Stimulated activated CD4-positive, alpha-beta T cell treated with anti-CD3 and anti-CD28 coated beads, TNF-alpha, amount 100 ng/mL, for 4 hours (primary cell): Measurements from ENCODE around the gene ICAM5.

ENCODE experiments used
- DNase-seq, 3 experiments: peaks; one replicate each; pipeline ENCODE4 v3.0.0-alpha.2; 2020; ENCODE audit warnings: low read depth in 3 of 3

The ICAM5 gene

DNA sequence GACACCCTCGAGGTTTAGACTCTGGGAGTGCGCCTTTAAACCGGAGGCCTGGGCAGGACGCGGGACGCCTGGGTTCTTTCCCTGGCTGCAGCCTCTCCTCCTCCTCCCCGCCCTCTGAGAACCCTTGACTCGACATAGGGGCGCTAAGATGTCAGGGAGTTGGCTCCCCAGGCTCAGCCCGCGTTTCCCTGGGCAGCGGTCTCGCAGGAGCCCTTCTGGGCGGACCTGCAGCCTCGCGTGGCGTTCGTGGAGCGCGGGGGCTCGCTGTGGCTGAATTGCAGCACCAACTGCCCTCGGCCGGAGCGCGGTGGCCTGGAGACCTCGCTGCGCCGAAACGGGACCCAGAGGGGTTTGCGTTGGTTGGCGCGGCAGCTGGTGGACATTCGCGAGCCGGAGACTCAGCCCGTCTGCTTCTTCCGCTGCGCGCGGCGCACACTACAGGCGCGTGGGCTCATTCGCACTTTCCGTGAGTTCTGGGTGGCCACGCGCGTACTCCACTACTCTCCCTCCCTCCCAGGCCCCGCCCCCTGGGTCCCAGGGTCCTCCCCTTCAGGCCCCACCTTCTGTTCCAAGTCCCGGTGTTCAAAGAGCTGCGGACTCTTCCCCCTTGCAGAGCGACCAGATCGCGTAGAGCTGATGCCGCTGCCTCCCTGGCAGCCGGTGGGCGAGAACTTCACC, 1.3 kb downstream of the ICAM5 start:
- DNase-seq = peak; percentile 22 to 48 (median 42)

DNA sequence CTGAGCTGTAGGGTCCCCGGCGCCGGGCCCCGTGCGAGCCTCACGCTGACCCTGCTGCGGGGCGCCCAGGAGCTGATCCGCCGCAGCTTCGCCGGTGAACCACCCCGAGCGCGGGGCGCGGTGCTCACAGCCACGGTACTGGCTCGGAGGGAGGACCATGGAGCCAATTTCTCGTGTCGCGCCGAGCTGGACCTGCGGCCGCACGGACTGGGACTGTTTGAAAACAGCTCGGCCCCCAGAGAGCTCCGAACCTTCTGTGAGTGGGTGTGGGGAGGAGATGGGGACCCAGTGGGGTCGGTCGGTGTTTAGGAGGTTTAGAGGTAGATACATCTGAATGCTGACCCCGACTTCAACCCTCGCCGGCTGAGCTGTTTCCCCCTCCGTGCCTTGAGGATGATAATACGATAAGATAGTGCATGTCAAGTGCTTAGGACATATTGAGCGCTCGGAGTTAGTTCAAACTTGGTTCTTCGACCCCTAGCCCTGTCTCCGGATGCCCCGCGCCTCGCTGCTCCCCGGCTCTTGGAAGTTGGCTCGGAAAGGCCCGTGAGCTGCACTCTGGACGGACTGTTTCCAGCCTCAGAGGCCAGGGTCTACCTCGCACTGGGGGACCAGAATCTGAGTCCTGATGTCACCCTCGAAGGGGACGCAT, 1.9 kb downstream of the ICAM5 start:
- no peak for DNase-seq

DNA sequence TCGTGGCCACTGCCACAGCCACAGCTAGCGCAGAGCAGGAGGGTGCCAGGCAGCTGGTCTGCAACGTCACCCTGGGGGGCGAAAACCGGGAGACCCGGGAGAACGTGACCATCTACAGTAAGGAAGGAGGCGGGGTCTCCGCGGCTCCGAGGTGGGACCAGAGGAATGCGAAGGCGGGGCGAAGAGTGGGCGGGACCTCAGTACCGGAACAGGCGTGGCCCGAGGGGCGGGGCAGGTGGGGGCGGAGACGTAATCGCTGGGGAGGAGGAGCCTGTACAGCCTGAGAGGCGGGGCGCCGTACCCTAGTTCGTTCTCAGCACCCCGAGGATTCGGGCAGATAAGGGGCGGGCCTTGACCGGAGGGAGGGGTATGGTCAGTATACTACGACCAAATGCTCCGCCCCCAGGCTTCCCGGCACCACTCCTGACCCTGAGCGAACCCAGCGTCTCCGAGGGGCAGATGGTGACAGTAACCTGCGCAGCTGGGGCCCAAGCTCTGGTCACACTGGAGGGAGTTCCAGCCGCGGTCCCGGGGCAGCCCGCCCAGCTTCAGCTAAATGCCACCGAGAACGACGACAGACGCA, 2.5 kb downstream of the ICAM5 start:
- DNase-seq = peak; percentile 45 to 57 (median 47)

DNA sequence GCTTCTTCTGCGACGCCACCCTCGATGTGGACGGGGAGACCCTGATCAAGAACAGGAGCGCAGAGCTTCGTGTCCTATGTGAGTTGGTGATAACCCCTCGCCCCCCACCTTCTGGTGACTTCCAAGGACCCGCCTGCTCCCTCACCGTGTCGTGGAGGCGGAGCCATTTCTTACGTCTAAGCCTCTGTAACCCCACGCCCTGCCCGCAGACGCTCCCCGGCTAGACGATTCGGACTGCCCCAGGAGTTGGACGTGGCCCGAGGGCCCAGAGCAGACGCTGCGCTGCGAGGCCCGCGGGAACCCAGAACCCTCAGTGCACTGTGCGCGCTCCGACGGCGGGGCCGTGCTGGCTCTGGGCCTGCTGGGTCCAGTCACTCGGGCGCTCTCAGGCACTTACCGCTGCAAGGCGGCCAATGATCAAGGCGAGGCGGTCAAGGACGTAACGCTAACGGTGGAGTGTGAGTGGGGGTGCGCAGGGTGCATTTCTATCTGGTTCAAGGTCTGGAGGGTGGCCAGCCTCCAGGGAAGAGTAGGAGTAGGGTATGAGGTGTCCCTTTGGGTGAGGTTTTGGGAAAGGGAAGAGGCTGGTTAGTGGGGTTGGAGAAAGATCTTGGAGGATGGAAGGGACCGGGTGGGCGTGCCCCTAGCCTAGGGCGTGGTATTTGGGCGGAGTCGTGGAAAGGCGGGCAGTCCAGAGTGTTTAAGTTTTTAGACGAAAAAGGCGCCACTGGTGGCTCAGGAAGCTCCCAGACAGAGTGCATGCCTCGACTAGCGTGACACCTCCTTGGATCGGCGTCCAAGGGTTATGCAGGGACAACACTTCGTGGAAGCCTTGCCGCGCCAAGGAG, 3.3 kb downstream of the ICAM5 start:
- no peak for DNase-seq

DNA sequence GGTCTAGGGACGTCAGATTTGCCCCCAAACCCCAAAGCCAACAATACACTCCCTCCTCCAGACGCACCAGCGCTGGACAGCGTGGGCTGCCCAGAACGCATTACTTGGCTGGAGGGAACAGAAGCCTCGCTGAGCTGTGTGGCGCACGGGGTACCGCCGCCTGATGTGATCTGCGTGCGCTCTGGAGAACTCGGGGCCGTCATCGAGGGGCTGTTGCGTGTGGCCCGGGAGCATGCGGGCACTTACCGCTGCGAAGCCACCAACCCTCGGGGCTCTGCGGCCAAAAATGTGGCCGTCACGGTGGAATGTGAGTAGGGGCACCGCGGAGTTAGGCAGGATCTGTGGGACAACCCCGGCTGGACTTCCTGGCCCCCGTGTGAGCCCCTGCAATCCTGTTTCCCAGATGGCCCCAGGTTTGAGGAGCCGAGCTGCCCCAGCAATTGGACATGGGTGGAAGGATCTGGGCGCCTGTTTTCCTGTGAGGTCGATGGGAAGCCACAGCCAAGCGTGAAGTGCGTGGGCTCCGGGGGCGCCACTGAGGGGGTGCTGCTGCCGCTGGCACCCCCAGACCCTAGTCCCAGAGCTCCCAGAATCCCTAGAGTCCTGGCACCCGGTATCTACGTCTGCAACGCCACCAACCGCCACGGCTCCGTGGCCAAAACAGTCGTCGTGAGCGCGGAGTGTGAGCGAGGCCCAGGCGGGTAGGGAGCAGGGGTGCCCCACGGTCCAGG, 4.0 kb downstream of the ICAM5 start:
- DNase-seq = no peak

GRCh38 chr19:10294368-10294697, 4.6 kb downstream of the ICAM5 start:
- no peak for DNase-seq

DNA sequence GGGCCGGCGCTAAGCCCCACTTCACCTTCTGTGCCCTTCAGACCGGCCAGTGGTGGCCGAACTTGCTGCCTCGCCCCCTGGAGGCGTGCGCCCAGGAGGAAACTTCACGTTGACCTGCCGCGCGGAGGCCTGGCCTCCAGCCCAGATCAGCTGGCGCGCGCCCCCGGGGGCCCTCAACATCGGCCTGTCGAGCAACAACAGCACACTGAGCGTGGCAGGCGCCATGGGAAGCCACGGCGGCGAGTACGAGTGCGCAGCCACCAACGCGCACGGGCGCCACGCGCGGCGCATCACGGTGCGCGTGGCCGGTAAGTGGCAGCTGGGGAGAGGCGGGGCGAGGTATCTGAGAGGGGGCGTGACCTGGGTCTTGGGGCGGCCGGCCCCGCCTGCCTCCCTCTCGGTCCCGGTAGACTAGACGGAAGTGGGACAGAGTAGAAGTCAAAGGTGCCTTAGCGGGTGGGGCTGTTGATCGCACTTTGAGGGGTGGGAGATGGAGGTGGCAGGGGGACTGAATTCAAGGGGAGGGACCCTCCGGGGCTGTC, 5.6 kb downstream of the ICAM5 start:
- peak; percentile 30 to 50 (median 50) for DNase-seq

- no peak for DNase-seq
Measured at GRCh38 chr19:10295847-10296591, 6.3 kb downstream of the ICAM5 start.

GRCh38 chr19:10299545-10300458, 10.1 kb downstream of the ICAM5 start:
- no peak for DNase-seq

DNA sequence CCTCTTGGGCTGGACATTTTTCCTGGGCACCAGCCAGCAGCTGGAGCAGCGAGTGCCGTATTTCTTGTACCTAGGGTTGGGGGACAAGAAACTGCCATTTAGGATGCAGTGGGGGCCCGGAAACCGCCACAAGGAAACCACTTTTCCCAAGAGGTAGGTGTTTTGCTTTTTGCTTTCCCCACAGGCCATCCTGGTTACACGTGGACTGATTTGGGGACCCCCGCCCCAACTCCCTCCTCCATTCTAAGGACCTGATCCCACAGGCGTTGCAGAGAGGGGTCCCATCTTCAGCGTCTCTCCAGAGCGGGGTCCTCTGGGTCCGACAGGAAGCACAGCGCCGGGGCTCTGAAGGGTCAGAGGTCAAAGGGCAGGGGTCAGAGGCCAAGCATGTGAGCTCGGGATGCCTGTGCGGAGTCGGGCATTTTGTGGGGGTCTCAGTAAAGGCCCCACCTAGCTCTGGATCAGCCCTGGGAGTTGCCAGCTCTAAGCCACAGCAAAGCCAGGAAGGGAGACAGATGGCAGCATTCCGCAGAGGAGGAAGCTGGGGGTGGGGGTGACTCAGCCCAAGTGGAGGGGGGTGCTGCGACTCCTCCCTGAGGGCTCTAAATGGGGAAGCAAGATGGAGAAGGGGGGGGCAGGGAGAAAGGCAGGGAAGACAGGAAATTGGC, 15.5 kb downstream of the ICAM5 start:
- DNase-seq = no peak

DNA sequence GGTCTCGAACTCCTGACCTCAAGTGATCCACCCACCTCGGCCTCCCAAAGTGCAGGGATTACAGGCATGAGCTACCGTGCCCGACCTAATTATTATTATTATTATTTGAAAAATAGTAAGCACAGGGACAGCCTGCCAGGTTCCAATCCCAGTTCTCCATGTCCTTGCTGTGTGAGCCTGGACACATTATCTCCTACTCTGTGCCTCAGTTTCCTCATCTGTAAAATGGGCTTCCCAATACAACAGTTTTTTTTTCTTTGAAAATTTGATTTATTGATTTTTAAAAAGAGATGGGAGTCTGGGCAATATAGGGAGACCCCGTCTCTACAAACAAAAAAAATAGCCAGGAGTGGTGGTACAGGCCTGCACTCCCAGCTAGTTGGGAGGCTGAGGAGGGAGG, 16.6 kb downstream of the ICAM5 start:
- no peak for DNase-seq

GRCh38 chr19:10309423-10309822, 19.7 kb downstream of the ICAM5 start, which contains the start of gene ZGLP1:
TSS of gene ZGLP1 (minus strand) at chr19:10309815.
- DNase-seq = no peak

DNA sequence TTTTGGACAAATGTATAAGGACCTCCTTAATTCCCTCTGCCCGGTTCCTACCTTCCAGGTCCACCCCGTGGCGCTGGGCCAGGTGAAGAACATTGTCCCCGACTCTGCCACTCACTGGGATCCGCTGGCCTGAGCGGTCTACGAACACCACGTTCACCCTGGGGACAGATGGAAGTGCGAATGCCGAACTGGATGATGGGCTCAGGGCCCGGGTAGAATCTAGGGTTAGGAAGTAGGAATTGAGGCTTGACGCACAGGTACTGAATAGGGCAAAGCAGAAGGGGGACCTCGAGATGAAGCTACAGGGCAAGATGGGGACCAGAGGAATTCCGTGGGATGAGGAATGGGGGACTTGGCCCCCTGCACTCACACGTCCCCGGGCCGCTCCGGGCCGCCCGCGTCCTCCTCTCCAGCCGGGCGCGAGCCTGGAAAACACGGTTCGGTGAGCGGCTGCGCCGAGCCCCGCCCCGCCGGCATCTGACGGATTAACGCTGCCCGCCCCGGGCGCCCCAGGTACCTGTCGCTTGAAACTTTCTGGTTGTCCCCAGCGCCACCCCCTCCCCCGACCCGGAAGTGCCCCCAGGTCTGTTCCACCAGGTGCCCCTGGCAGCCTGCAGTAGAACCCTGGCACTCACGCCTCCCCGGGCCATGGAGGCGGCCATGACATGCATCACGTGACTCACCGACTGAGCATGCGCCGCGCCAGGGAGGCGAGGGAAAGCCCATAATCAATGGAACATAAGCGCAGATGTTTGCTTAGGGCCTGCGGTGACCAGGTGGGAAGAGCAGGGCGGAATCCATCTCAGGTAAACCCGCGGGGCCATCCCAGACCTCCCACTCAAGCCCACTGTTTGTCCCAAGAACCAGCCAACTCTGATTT, 25.8 kb downstream of the ICAM5 start, which contains the start of gene FDX2:
Gene FDX2 (minus strand): TSS at position 681 of the 880 bp plus-strand sequence. CDS start 19 bp downstream, at position 662.
- peak; percentile 85 to 96 (median 91) for DNase-seq

DNA sequence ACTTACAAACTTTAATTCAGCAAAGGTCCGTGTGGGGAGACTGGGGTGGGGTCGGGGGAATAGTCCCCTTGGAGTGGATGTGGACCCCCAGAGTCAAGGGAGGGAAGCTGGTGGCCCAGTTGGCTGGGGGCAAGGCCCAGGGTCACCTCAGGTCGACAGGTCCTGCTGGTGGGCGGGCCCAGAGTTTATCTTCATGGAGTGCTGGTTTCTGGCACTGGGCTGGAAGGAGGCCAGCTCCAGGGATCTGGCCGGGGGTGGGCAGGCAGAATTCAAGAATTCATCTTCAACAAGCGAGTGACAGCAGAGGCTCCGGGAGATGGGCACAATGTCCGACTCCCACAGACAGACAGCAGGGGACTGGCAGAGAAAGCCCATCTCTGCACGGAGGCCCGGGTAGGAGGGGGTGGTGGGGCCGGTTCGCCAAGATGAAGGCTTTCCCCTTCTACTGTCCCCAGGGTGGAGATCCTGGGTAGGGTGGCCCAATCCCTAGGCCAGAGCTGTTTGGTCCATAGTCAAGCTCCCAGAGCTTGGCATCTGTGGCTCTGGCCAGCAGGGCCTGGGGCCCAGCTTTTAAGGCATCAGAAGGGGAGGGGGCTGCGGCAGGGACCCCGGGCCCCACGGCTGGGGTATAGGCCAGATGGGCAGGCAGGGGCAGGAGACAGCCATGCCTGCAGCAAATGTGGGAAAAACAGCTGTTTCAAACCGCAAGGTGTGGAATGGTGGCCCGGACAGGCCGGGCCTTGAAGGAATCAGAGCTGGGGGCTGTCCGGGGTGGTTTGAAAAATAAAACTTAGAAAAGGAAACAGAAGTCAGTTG, 26.7 kb downstream of the ICAM5 start:
- no peak for DNase-seq

DNA sequence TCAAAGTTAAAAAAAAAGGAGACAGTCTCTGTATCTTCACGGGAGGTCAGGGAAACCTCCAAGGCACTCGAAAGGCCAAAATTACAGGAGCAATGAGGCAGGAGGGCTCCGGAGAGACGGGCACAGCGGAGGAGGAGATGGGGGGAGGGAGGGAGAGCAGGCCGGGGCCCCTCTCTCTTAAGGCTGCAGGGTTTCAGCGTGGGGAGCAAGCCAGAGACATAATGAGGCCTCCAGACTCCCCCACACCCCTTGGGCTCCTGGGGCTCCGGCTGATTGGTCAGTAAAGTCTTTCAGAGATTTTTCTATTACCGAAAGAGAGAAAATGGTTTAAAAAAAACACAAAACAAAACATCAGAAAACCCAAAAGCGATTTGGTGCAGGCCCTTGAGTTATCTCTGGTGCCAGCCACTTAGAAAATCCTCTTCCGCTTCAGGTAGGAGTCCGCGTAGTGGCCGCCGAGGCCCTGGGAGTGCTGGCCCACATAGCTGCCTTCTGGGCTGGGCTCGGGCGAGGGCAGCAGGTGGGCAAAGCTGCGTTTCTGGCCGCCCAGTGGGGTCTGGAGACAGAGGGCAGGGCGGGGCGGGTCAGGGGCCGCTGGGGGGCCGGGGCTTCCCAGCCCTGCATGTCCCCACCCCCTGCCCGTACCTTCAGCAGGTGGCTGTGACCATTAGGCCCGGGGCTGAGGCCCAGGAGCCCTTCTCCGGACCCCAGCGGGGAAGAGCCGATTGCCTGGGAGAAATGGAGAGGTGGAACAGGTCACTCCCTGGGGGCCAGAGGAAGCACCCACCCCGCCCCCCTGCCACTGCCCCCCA, 27.5 kb downstream of the ICAM5 start:
- no peak for DNase-seq

- DNase-seq = no peak
Measured at GRCh38 chr19:10317857-10318462, 28.2 kb downstream of the ICAM5 start.
